Endothelial cell of umbilical vein (primary cell): ENCODE data around the gene JAZF1. TPM values are rescaled to one million over a fixed set of nuclear protein-coding genes. Genes with fewer than 3 reads are reported as not detected.

Experiments
- BruUV-seq: library from RNA; stranded (reverse); fragments of 400-500 nt; replicated peaks from 2 replicates; lab custom pipeline; 2021; lab: Mats Ljungman, UMichigan
- CTCF ChIA-PET: fragments of 300-600, 350-600 bp; sonication (Branson Sonifier 250); formaldehyde crosslinking; loops from one replicate; lab custom pipeline; 2021; ENCODE audit warnings: antibody characterized with exemption, inconsistent platforms; lab: Charles Lee
- POLR2A ChIA-PET: fragments of 300-600, 350-600 bp; sonication (Branson Sonifier 250); formaldehyde crosslinking; loops from one replicate; lab custom pipeline; 2021; ENCODE audit warnings: antibody characterized with exemption, inconsistent platforms; lab: Charles Lee
- DNase-seq: peaks from one replicate; pipeline ENCODE4 v3.0.0-alpha.2; 2011; ENCODE audit warnings: low read depth, low spot score
- FAIRE-seq: peaks from 2 replicates; lab custom pipeline; 2011; peaks lifted over from hg19 to GRCh38; lab: Jason Lieb, UNC
- H2AFZ ChIP-seq: 2 replicates; pipeline ENCODE4 v1.6.0; 2012; ENCODE audit warnings: low read depth, low read length, control low read depth, inconsistent platforms
- H3K27ac ChIP-seq: 2 replicates; pipeline ENCODE4 v1.5.1; 2011; ENCODE audit warnings: low read depth, mild to moderate bottlenecking, control low read depth, low read length, moderate library complexity; ENCODE audit not compliant: insufficient read depth
- H3K27me3 ChIP-seq, 2 experiments: 2 replicates each; pipeline versions ENCODE4 v1.6.0 to v1.6.1; 2011; ENCODE audit warnings: low read length in 2 of 2, mixed read lengths in 1 of 2; ENCODE audit not compliant: control insufficient read depth in 2 of 2, insufficient read depth in 2 of 2
- H3K36me3 ChIP-seq, 2 experiments: 2 replicates in 1 of 2; 3 replicates in 1 of 2; pipeline ENCODE4 v1.5.1; 2011; ENCODE audit warnings: low read length in 2 of 2, mild to moderate bottlenecking in 1 of 2, moderate library complexity in 1 of 2; ENCODE audit not compliant: control insufficient read depth in 2 of 2, insufficient read depth in 2 of 2; ENCODE audit errors: extremely low read depth in 1 of 2
- H3K4me1 ChIP-seq: 3 replicates; pipeline ENCODE4 v1.5.1; 2011; ENCODE audit warnings: mild to moderate bottlenecking, low read length; ENCODE audit not compliant: control insufficient read depth, insufficient read depth; ENCODE audit errors: extremely low read depth
- H3K4me2 ChIP-seq: 2 replicates; pipeline ENCODE4 v1.6.1; 2011; ENCODE audit warnings: low read length, control low read depth, mixed read lengths; ENCODE audit not compliant: insufficient read depth
- H3K4me3 ChIP-seq, 3 experiments: fragments of 200-600 bp in 1 of 3; sonication (generic), shearing (Covaris generic) in 1 of 3; replicated peaks in 1 of 3; 2 replicates each; pipeline ENCODE4 v1.5.1; 2011 to 2016; ENCODE audit warnings: control low read depth in 3 of 3, low read length in 3 of 3, mild to moderate bottlenecking in 2 of 3, inconsistent platforms in 1 of 3, low read depth in 1 of 3, moderate library complexity in 1 of 3; ENCODE audit not compliant: insufficient read depth in 1 of 3
- H3K79me2 ChIP-seq: 2 replicates; pipeline ENCODE4 v1.6.0; 2012; ENCODE audit warnings: low read length, inconsistent platforms; ENCODE audit not compliant: control insufficient read depth, insufficient read depth
- H3K9ac ChIP-seq: replicated peaks from 2 replicates; pipeline ENCODE3; 2011; ENCODE audit warnings: low read length, control low read depth; ENCODE audit not compliant: insufficient read depth; ENCODE audit errors: extremely low read depth
- H3K9me1 ChIP-seq: replicated peaks from 3 replicates; pipeline ENCODE4 v1.6.0; 2011; ENCODE audit warnings: mild to moderate bottlenecking, low read length; ENCODE audit not compliant: control insufficient read depth, insufficient read depth; ENCODE audit errors: extremely low read depth
- H3K9me3 ChIP-seq: replicated peaks from 2 replicates; pipeline ENCODE4 v1.5.1; 2012; ENCODE audit warnings: low read length, inconsistent platforms; ENCODE audit not compliant: control insufficient read depth, insufficient read depth
- H4K20me1 ChIP-seq: replicated peaks from 2 replicates; pipeline ENCODE3; 2011; ENCODE audit warnings: mild to moderate bottlenecking, low read length; ENCODE audit not compliant: control insufficient read depth, insufficient read depth; ENCODE audit errors: extremely low read depth
- CTCF ChIP-seq, 2 donors: IDR thresholded peaks; 1 replicate in 1 of 2; 2 replicates in 1 of 2; pipeline ENCODE4 v1.5.1; 2011; ENCODE audit warnings: low read length in 2 of 2, mild to moderate bottlenecking in 2 of 2, moderate library complexity in 2 of 2, control low read depth in 1 of 2, inconsistent platforms in 1 of 2, low read depth in 1 of 2; ENCODE audit not compliant: insufficient read depth in 1 of 2; ENCODE audit errors: extremely low read depth in 1 of 2
- EZH2 ChIP-seq: IDR thresholded peaks from 2 replicates; pipeline ENCODE4 v1.6.1; 2012; ENCODE audit warnings: borderline replicate concordance, low read depth, mild to moderate bottlenecking, moderate library complexity, low read length, inconsistent platforms; ENCODE audit not compliant: severe bottlenecking
- FOS ChIP-seq: IDR thresholded peaks from 2 replicates; pipeline ENCODE4 v1.6.1; 2011; ENCODE audit warnings: mild to moderate bottlenecking, low read length, moderate library complexity, borderline replicate concordance; ENCODE audit not compliant: insufficient read depth
- GATA2 ChIP-seq: IDR thresholded peaks from 2 replicates; pipeline ENCODE4 v1.7.0; 2011; ENCODE audit warnings: low read depth, mild to moderate bottlenecking, moderate library complexity, mixed read lengths, low read length; ENCODE audit not compliant: insufficient read length, insufficient read depth
- JUN ChIP-seq: IDR thresholded peaks from 2 replicates; pipeline ENCODE4 v1.6.1; 2011; ENCODE audit warnings: borderline replicate concordance, low read depth; ENCODE audit not compliant: insufficient read length, insufficient read depth
- MAX ChIP-seq: IDR thresholded peaks from 2 replicates; pipeline ENCODE4 v1.6.1; 2011; ENCODE audit not compliant: insufficient read depth, insufficient read length
- MYC ChIP-seq: IDR thresholded peaks from one replicate; pipeline ENCODE4 v1.6.1; 2011; ENCODE audit warnings: mild to moderate bottlenecking, low read depth, low read length
- POLR2A ChIP-seq: IDR thresholded peaks from 2 replicates; pipeline ENCODE4 v1.6.1; 2012; ENCODE audit warnings: low read depth, mild to moderate bottlenecking, control low read depth, low read length
- POLR2AphosphoS5 ChIP-seq: IDR thresholded peaks from 2 replicates; pipeline ENCODE4 v1.6.1; 2012; ENCODE audit warnings: low read depth, mild to moderate bottlenecking, control low read depth, low read length, moderate library complexity; ENCODE audit not compliant: insufficient read depth
- dilution Hi-C: fragments of 300-500 bp; cut with MboI; formaldehyde crosslinking; loops from one replicate; pipeline ENCODE4 v1.15.0; 2019; ENCODE audit warnings: low sequenced_read_pairs; ENCODE audit not compliant: extremely low pct_ligation_motif_present
- intact Hi-C: fragments of 100-400 bp; cut with micrococcal nuclease; formaldehyde crosslinking; loops from one replicate; pipeline ENCODE4 v1.10.0; 2022
- polyA plus RNA-seq, 4 experiments: library from polyadenylated mRNA; depleted of rRNA in 3 of 4; stranded (reverse) in 3 of 4; unstranded in 1 of 4; fragments of >200 nt; gene quantifications; 2 replicates each; pipeline versions ENCODE4 v1.2.1 to v1.2.3, GENCODE V29; 2011 to 2012; ENCODE audit warnings: missing spikeins in 1 of 4
- total RNA-seq: library from RNA; stranded (reverse); gene quantifications from 2 replicates; pipeline ENCODE4 v1.2.3, GENCODE V29; 2021

JAZF1 gene
- total and polyA plus RNA-seq, 2 donors (not counting 3 experiments of a cell fraction or from before 2014, with no cell fraction given): 2.5 to 16.9 TPM

GRCh38 chr7:28112012-28112411 is 68.6 kb downstream of the JAZF1 start:
- FAIRE-seq (no peak), DNase-seq (no peak)
- Histone ChIP-seq H3K9me3 (no peaks in the 10 kb centered on the region), H3K9ac (no peak overlapping the region), H3K4me2 (no peak overlapping the region), H3K79me2 (no peaks in the 10 kb centered on the region), H3K27me3 (no peaks in the 10 kb centered on the region), H4K20me1 (no peaks in the 10 kb centered on the region), H3K4me1 (peaks cover 12% of the 10 kb centered on the region), H3K9me1 (no peaks in the 10 kb centered on the region), H2AFZ (no peak overlapping the region), H3K36me3 (no peaks in the 10 kb centered on the region), H3K4me3 (no peak overlapping the region), H3K27ac (no peak overlapping the region)
- dilution Hi-C loops (no loop called here), intact Hi-C loops (no loop called here)
- no TSS peak for BruUV-seq
- CTCF ChIA-PET: no interaction called here
- POLR2A ChIA-PET: no interaction called here
- no peak for TF ChIP-seq MYC
- TF ChIP-seq JUN: no peak
- TF ChIP-seq POLR2AphosphoS5: no peak
- no peak for TF ChIP-seq FOS
- no peak for TF ChIP-seq GATA2
- TF ChIP-seq MAX: no peak

GRCh38 chr7:28110427-28111012 is 70.1 kb downstream of the JAZF1 start:
- no peaks in the 10 kb centered on the region for H3K27me3 ChIP-seq
- CTCF ChIA-PET: no interaction called here
- H3K4me2 ChIP-seq: no peak overlapping the region
- H3K9me1 ChIP-seq: no peaks in the 10 kb centered on the region
- H3K9ac ChIP-seq: no peak overlapping the region
- no peak for DNase-seq
- dilution Hi-C loops: no loop called here
- FAIRE-seq: no peak
- no peak overlapping the region for H3K27ac ChIP-seq
- no peaks in the 10 kb centered on the region for H3K79me2 ChIP-seq
- peaks cover 12% of the 10 kb centered on the region for H3K4me1 ChIP-seq
- H3K9me3 ChIP-seq: no peaks in the 10 kb centered on the region
- intact Hi-C loops: no loop called here
- H3K36me3 ChIP-seq: no peaks in the 10 kb centered on the region
- no peak for TF ChIP-seq POLR2A
- TF ChIP-seq JUN: no peak
- TF ChIP-seq MAX: no peak
- no peak for TF ChIP-seq GATA2
- no peak for TF ChIP-seq POLR2AphosphoS5
- no peak for TF ChIP-seq CTCF (IDR thresholded peaks at IDR 0.05; ENCODE audit: extremely low read depth in 1 of 2, insufficient read depth in 1 of 2, low read depth in 1 of 2, low read length in 2 of 2)
- no peak for TF ChIP-seq EZH2
- TF ChIP-seq FOS: no peak
- TF ChIP-seq MYC: no peak
- no TSS peak for BruUV-seq
- H3K4me3 ChIP-seq: no peak overlapping the region
- H2AFZ ChIP-seq: no peak overlapping the region
- no peaks in the 10 kb centered on the region for H4K20me1 ChIP-seq
- POLR2A ChIA-PET: no interaction called here
